ENCODE measurements around the gene MAG.

DNA sequence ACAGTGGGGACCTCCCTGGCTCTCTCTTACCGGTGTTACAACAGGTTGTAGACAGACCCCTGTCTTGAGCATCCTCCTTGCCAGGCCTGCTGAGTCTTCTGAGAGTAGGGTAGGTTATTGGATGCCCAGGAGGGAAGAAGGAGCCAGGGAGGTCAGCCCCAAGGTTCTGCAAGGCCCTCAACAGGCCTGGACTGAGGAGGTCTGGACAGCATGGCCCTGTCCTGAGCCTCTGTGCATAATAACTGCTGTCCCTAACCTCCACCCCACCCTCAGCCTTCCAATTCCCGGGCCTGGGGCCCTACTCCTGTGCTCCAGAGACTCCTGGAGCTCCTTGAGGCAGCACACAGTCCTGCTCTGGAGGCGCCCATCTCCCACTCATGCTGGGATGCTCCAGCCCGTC is 37.4 kb downstream of the MAG start:
- TF ChIP-seq CTCF (conservative IDR thresholded peaks at IDR 0.05) = no peak
- no peak for TF ChIP-seq EZH2 (IDR thresholded peaks at IDR 0.05; ENCODE audit: low read depth)

All from PC-9 (cell line).